Measurements from ENCODE around the gene MPZL1. TPM values are rescaled to one million over a fixed set of nuclear protein-coding genes. Genes with fewer than 3 reads are reported as not detected.
A peak's percentile ranks its signal among the peaks of the same experiment; 100 is the strongest.

Gene MPZL1
- total RNA-seq, 1 experiment from 2014 or later, result 24.9 TPM

GRCh38 chr1:167698313-167698712, 23.5 kb upstream of the MPZL1 start:
- no peaks in the 10 kb centered on the region for H3K9me3 ChIP-seq (ENCODE audit: low read length)
- H3K27ac ChIP-seq (ENCODE audit: low read length), result no peak overlapping the region
- H4K20me1 ChIP-seq (ENCODE audit: insufficient read depth, low read depth, low read length), result no peaks in the 10 kb centered on the region
- H3K4me3 ChIP-seq (ENCODE audit: low read length), result no peak overlapping the region
- H3K4me2 ChIP-seq (ENCODE audit: low read depth, low read length, poor library complexity, severe bottlenecking), result no peak overlapping the region
- no peak for DNase-seq
- peaks cover 6% of the 10 kb centered on the region; the same call in 1 of the 2 replicates for H3K36me3 ChIP-seq (ENCODE audit: insufficient read depth, low read length)
- no peak overlapping the region for H2AFZ ChIP-seq (ENCODE audit: low read length)
- H3K27me3 ChIP-seq (ENCODE audit: low read length), result no peaks in the 10 kb centered on the region
- H3K9ac ChIP-seq (ENCODE audit: low read length), result no peak overlapping the region
- no peaks in the 10 kb centered on the region for H3K9me2 ChIP-seq (replicated peaks; ENCODE audit: insufficient read depth, low read length)
- H3K4me1 ChIP-seq (ENCODE audit: low read length), result no peaks in the 10 kb centered on the region
- H3K79me2 ChIP-seq (ENCODE audit: low read length), result no peaks in the 10 kb centered on the region

GRCh38 chr1:167701510-167701909, 20.3 kb upstream of the MPZL1 start:
- peaks cover 6% of the 10 kb centered on the region; the same call in 1 of the 2 replicates for H3K36me3 ChIP-seq (ENCODE audit: insufficient read depth, low read length)
- H2AFZ ChIP-seq (ENCODE audit: low read length), result no peak overlapping the region
- no peak overlapping the region for H3K4me2 ChIP-seq (ENCODE audit: low read depth, low read length, poor library complexity, severe bottlenecking)
- no peaks in the 10 kb centered on the region for H3K79me2 ChIP-seq (ENCODE audit: low read length)
- no peaks in the 10 kb centered on the region for H3K27me3 ChIP-seq (ENCODE audit: low read length)
- peaks cover 14% of the 10 kb centered on the region for H3K4me1 ChIP-seq (ENCODE audit: low read length)
- no peak overlapping the region for H3K9ac ChIP-seq (ENCODE audit: low read length)
- no peaks in the 10 kb centered on the region for H4K20me1 ChIP-seq (ENCODE audit: insufficient read depth, low read depth, low read length)
- H3K27ac ChIP-seq (ENCODE audit: low read length), result no peak overlapping the region
- no peaks in the 10 kb centered on the region for H3K9me2 ChIP-seq (replicated peaks; ENCODE audit: insufficient read depth, low read length)
- DNase-seq, result peak; percentile 40
- H3K9me3 ChIP-seq (ENCODE audit: low read length), result no peaks in the 10 kb centered on the region
- H3K4me3 ChIP-seq (ENCODE audit: low read length), result no peak overlapping the region

GRCh38 chr1:167703557-167703956, 18.2 kb upstream of the MPZL1 start:
- Histone ChIP-seq H3K9ac (ENCODE audit: low read length) (no peak overlapping the region), H3K27me3 (ENCODE audit: low read length) (no peaks in the 10 kb centered on the region), H3K9me2 (replicated peaks; ENCODE audit: insufficient read depth, low read length) (no peaks in the 10 kb centered on the region), H3K4me2 (ENCODE audit: low read depth, low read length, poor library complexity, severe bottlenecking) (no peak overlapping the region), H3K4me3 (ENCODE audit: low read length) (no peak overlapping the region), H3K27ac (ENCODE audit: low read length) (no peak overlapping the region), H3K9me3 (ENCODE audit: low read length) (no peaks in the 10 kb centered on the region), H2AFZ (ENCODE audit: low read length) (no peak overlapping the region), H3K79me2 (ENCODE audit: low read length) (no peaks in the 10 kb centered on the region), H3K4me1 (ENCODE audit: low read length) (peaks cover 33% of the 10 kb centered on the region), H3K36me3 (ENCODE audit: insufficient read depth, low read length) (peaks cover 6% of the 10 kb centered on the region; the same call in 1 of the 2 replicates), H4K20me1 (ENCODE audit: insufficient read depth, low read depth, low read length) (no peaks in the 10 kb centered on the region)
- no peak for DNase-seq

- no peak overlapping the region for H3K27ac ChIP-seq (ENCODE audit: low read length)
- no peaks in the 10 kb centered on the region for H4K20me1 ChIP-seq (ENCODE audit: insufficient read depth, low read depth, low read length)
- no peaks in the 10 kb centered on the region for H3K9me2 ChIP-seq (replicated peaks; ENCODE audit: insufficient read depth, low read length)
- H3K4me3 ChIP-seq (ENCODE audit: low read length), result no peak overlapping the region
- DNase-seq, result no peak
- 0 out of 2 replicates have a peak, but pooled peaks cover 2% of the 10 kb centered on the region for H3K36me3 ChIP-seq (ENCODE audit: insufficient read depth, low read length)
- no peak overlapping the region for H2AFZ ChIP-seq (ENCODE audit: low read length)
- H3K4me1 ChIP-seq (ENCODE audit: low read length), result peaks cover 42% of the 10 kb centered on the region
- H3K9ac ChIP-seq (ENCODE audit: low read length), result no peak overlapping the region
- H3K79me2 ChIP-seq (ENCODE audit: low read length), result no peaks in the 10 kb centered on the region
- no peak overlapping the region for H3K4me2 ChIP-seq (ENCODE audit: low read depth, low read length, poor library complexity, severe bottlenecking)
- no peaks in the 10 kb centered on the region for H3K27me3 ChIP-seq (ENCODE audit: low read length)
- H3K9me3 ChIP-seq (ENCODE audit: low read length), result no peaks in the 10 kb centered on the region
Measured at GRCh38 chr1:167704715-167705114, 17.1 kb upstream of the MPZL1 start.

- H3K4me2 ChIP-seq (ENCODE audit: low read depth, low read length, poor library complexity, severe bottlenecking), result no peak overlapping the region
- H3K4me1 ChIP-seq (ENCODE audit: low read length), result peaks cover 45% of the 10 kb centered on the region
- no peaks in the 10 kb centered on the region for H3K9me2 ChIP-seq (replicated peaks; ENCODE audit: insufficient read depth, low read length)
- no peaks in the 10 kb centered on the region for H3K9me3 ChIP-seq (ENCODE audit: low read length)
- no peak overlapping the region for H2AFZ ChIP-seq (ENCODE audit: low read length)
- H3K79me2 ChIP-seq (ENCODE audit: low read length), result no peaks in the 10 kb centered on the region
- no peak for DNase-seq
- no peaks in the 10 kb centered on the region for H3K27me3 ChIP-seq (ENCODE audit: low read length)
- H3K27ac ChIP-seq (ENCODE audit: low read length), result no peak overlapping the region
- H3K4me3 ChIP-seq (ENCODE audit: low read length), result no peak overlapping the region
- H3K36me3 ChIP-seq (ENCODE audit: insufficient read depth, low read length), result no peaks in the 10 kb centered on the region
- H3K9ac ChIP-seq (ENCODE audit: low read length), result no peak overlapping the region
- no peaks in the 10 kb centered on the region for H4K20me1 ChIP-seq (ENCODE audit: insufficient read depth, low read depth, low read length)
Measured at GRCh38 chr1:167705250-167705649, 16.5 kb upstream of the MPZL1 start.

GRCh38 chr1:167706363-167706762, 15.4 kb upstream of the MPZL1 start:
- Histone ChIP-seq H3K79me2 (ENCODE audit: low read length) (no peaks in the 10 kb centered on the region), H3K4me1 (ENCODE audit: low read length) (peaks cover 52% of the 10 kb centered on the region), H3K27ac (ENCODE audit: low read length) (no peak overlapping the region), H3K9me2 (replicated peaks; ENCODE audit: insufficient read depth, low read length) (no peaks in the 10 kb centered on the region), H3K9ac (ENCODE audit: low read length) (0 out of 2 replicates have a peak overlapping the region, but pooled peaks have one; percentile 18), H3K36me3 (ENCODE audit: insufficient read depth, low read length) (no peaks in the 10 kb centered on the region), H2AFZ (ENCODE audit: low read length) (no peak overlapping the region), H3K27me3 (ENCODE audit: low read length) (no peaks in the 10 kb centered on the region), H3K4me3 (ENCODE audit: low read length) (peak overlapping the region; percentile 13; the same call in 1 of the 2 replicates), H3K9me3 (ENCODE audit: low read length) (no peaks in the 10 kb centered on the region), H3K4me2 (ENCODE audit: low read depth, low read length, poor library complexity, severe bottlenecking) (peak overlapping the region; percentile 50), H4K20me1 (ENCODE audit: insufficient read depth, low read depth, low read length) (no peaks in the 10 kb centered on the region)
- no peak for DNase-seq

GRCh38 chr1:167706931-167707877, 14.6 kb upstream of the MPZL1 start:
- Histone ChIP-seq H3K27ac (ENCODE audit: low read length) (no peak overlapping the region), H3K4me3 (ENCODE audit: low read length) (0 out of 2 replicates have a peak overlapping the region, but pooled peaks have one; percentile 13), H3K4me2 (ENCODE audit: low read depth, low read length, poor library complexity, severe bottlenecking) (peak overlapping the region; percentile 50), H4K20me1 (ENCODE audit: insufficient read depth, low read depth, low read length) (no peaks in the 10 kb centered on the region), H2AFZ (ENCODE audit: low read length) (no peak overlapping the region), H3K9me2 (replicated peaks; ENCODE audit: insufficient read depth, low read length) (no peaks in the 10 kb centered on the region), H3K27me3 (ENCODE audit: low read length) (no peaks in the 10 kb centered on the region), H3K36me3 (ENCODE audit: insufficient read depth, low read length) (no peaks in the 10 kb centered on the region), H3K4me1 (ENCODE audit: low read length) (peaks cover 52% of the 10 kb centered on the region), H3K9me3 (ENCODE audit: low read length) (no peaks in the 10 kb centered on the region), H3K79me2 (ENCODE audit: low read length) (no peaks in the 10 kb centered on the region), H3K9ac (ENCODE audit: low read length) (0 out of 2 replicates have a peak overlapping the region, but pooled peaks have one; percentile 18)
- no peak for DNase-seq

GRCh38 chr1:167707942-167708341, 13.8 kb upstream of the MPZL1 start:
- no peak overlapping the region for H2AFZ ChIP-seq (ENCODE audit: low read length)
- H3K4me3 ChIP-seq (ENCODE audit: low read length), result no peak overlapping the region
- H3K9ac ChIP-seq (ENCODE audit: low read length), result no peak overlapping the region
- H3K27me3 ChIP-seq (ENCODE audit: low read length), result no peaks in the 10 kb centered on the region
- no peak for DNase-seq
- peaks cover 52% of the 10 kb centered on the region for H3K4me1 ChIP-seq (ENCODE audit: low read length)
- H3K36me3 ChIP-seq (ENCODE audit: insufficient read depth, low read length), result no peaks in the 10 kb centered on the region
- H3K27ac ChIP-seq (ENCODE audit: low read length), result no peak overlapping the region
- H4K20me1 ChIP-seq (ENCODE audit: insufficient read depth, low read depth, low read length), result no peaks in the 10 kb centered on the region
- H3K9me2 ChIP-seq (replicated peaks; ENCODE audit: insufficient read depth, low read length), result no peaks in the 10 kb centered on the region
- H3K9me3 ChIP-seq (ENCODE audit: low read length), result no peaks in the 10 kb centered on the region
- no peaks in the 10 kb centered on the region for H3K79me2 ChIP-seq (ENCODE audit: low read length)
- no peak overlapping the region for H3K4me2 ChIP-seq (ENCODE audit: low read depth, low read length, poor library complexity, severe bottlenecking)
